HG02973 (cell line): Measurements from ENCODE around the gene KCTD15.

ENCODE experiments used
- ATAC-seq: cut with Tn5 transposase; IDR thresholded peaks from one replicate; pipeline ENCODE4 v1.9.1; 2021; ENCODE audit warnings: moderate library complexity; ENCODE audit not compliant: unreplicated experiment

KCTD15 gene

DNA sequence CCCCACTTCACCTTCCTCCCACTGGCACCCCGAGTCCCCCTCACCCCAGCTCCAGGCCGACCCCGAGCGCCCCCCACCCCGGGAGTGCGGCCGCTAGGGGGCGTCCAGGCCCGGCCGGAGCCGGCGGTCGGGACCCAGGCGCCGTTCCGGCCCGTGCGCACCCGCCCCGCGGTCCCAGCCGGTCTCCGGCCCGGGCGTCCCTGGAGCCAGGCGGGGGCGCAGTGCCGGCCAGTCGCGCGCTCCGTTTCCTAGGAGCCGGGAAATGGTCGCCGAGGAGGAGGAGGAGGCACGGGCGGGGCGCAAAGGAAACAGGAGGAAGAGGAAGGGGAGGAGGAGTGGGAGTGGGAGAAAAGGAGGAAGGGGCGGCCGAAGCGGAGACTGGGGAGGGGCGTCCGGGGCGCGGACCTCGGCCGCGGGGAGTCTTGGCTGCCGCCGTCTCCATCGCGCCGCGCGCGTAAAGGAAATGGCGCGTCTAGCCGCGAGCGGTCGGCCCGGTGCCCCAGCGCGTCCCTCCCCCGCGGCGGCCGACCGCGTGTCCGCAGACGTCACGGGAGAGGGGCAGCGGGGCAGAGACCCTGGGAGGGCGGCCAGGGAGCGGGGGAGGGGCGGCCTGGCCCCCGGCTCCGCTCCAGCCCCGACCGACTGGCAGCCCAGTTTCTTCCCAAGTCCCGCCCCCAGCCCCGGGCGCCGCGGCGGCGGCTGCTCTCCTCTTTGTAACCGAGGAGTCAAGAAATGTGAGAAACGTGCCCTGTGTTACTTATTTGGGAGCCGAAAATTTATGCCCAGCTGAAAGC, 1.1 kb upstream of the KCTD15 start:
- ATAC-seq: no peak

DNA sequence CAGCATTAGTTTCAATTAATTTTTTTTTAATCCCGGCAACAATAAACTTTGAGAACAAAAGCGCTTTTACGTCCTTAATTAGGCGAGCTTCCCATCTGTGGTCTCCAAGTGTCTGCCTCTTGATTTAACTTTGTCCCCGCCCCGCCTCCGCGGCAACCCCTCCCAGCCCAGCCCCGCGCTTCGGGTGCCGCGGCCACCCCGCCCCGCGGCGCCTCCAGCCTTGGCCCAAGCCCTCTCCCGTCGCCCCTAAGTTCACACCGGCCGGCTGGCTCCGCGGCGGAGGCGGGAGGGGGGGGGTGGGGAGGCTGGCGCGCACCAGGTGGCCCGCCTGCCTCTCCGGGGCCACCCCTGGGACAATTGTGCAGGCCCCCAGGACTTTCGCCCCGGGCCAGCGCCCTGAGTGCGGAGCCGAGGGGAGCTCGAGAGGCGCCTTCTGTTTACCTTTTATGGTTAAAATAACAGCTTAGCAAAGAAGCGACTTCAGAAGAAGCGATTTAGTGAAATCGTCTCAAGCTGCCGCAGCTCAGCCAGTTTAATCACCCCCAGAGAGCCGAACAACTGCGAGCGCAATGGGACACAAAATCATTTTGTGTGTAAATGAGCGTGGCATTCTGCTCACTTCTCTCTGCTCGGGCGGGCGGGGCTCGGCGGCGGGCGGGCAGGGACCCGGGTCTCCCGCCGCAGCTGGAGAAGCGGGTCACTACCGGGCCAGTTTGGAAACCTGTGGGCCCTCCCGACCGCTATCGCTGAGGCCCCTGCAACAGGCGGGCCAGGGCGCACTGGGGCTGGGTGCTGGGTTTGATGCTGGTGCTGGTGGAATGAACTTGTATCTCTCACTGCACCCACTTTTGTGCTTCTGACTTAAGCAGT, 1.4 kb downstream of the KCTD15 start:
- no peak for ATAC-seq

GRCh38 chr19:33798681-33799111, 2.0 kb downstream of the KCTD15 start:
- ATAC-seq: no peak

- ATAC-seq: no peak
Observed at GRCh38 chr19:33799476-33799875, 2.8 kb downstream of the KCTD15 start.

DNA sequence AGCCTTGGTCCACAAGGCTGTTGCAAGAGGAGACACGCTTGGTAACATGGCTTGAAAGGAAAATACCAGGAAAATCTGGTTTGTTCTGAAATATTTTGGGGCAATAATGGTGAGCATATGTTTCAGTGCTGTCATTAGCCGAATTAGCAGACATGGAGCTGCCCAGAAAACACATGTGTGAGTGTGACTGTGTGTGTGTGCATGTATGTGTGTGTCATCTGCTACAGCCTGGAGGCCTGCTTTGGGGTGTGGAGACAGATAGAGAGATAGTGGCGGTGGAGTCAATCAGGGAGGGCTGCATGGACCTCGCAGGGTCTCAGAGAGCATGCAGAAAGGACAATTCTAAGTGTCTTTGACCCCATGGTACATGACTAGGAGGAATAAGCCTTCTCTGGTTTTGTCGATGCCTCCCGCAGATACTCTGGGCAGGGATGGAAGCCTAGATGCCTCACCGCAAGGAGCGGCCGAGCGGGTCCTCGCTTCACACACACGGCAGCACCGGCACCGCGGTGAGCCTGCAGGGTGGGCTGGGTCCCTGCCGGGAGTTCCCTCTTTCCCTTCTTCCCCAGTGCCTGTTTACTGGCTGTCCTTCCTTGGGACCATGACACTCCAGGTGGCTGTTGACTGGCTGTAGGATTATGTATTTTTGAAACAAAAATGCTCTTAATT, 3.5 kb downstream of the KCTD15 start:
- no peak for ATAC-seq

DNA sequence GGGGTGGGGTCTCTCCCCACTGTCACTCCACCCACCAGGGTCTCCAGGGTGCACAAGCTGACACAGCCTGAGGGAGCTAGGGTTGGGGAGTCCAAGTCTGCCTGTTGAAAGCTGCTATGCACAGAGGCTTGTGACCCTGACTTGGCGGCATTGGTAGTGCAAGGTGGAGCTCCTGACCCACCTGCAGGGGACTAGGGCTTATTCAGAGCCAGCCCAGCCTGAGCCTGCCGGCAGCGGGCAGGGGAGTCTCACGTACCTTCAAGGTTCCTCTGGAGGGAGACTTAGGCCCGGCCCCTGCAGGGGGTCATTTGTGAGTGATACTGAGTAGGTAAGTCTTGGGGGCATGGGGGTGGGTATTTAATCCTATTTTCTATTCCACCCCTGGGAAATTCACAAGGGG, 4.7 kb downstream of the KCTD15 start:
- no peak for ATAC-seq

GRCh38 chr19:33802001-33802400, 5.3 kb downstream of the KCTD15 start:
- ATAC-seq: no peak

DNA sequence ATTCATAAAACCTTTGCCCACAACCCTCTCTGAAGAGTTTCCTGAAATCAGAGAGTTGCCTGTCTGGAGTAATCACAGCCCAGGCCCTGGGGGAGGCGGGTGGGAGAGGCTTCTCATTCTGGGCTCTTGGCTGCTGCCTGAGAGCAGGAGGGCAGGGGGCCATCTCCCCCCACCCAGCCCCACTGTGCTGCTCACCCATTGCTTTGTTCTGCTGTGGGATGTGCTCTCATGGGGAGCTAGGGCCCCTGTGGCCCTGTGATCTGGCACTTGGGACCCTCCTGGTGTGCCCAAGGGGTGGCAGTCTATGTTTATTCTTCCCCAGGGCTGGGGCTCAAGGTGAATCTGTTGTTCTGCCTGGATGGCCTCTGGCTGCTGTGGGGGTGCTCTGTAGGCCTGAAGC, 6.1 kb downstream of the KCTD15 start:
- no peak for ATAC-seq

- ATAC-seq: no peak
Observed at GRCh38 chr19:33803383-33803782, 6.7 kb downstream of the KCTD15 start.

DNA sequence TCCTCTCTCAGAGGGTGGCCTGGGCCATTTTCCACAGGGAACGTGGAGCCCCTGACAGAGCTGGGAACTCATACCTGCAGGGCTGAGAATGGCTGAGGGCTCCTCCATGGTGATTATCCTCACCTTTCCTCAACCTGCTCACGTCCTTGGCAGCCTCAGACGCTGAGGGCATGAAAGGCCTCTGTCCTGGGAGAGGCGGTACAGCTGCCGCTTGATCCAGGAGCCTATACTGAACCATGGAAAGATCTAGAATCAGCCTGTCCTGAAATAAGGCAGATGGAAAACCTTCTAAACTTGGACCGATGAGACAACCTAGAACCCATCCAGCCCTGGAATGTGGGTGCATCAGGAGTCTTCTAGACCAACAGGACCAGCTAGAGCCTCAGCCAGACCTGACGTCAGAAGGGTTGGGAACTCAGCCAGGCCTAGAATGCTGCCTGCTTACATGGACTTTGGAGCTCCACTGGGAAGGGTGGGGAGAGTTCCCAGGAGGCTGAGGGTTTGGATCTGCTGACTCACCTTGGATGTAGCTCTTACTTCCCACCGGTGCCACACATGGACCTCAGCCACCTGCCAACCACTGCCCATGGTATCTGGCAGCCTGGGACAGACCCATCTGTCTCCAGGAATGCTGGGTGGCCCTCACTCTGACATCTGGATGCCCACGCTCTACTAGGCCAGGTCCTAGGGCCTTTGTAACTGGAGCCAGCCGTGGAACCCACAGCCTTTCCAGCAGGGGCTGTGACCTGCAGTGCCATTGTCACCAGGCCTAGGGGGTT, 7.5 kb downstream of the KCTD15 start:
- ATAC-seq: no peak

GRCh38 chr19:33805313-33805712, 8.6 kb downstream of the KCTD15 start:
- no peak for ATAC-seq

DNA sequence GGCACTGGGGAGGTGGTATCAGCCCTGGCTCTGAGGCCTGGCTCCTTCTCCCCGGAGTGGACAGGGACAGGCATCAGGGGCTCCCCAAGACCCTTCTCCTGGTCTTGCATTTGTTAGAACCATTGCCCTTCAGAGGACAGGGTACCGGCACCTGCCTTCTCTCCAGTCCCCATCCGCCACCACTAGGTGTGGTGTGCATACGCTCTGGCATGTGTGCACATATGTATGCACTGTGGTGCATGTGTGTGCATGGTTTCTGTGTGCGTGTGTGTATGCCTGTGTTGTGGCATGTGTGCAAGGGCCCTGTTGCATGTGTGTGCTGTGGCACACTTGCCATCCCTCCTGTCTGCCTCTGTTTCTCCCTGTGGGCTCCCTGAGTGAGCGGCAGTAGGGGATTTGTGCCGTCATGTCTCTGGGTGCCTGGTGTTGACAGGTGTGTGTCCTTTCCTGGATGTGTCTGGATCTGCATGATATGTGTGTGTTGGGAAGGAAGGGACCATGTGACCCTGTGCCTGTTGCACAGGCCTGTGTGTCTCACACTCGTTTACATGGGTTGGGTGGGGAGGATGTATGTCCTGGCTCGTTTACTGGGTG, 9.3 kb downstream of the KCTD15 start:
- no peak for ATAC-seq

DNA sequence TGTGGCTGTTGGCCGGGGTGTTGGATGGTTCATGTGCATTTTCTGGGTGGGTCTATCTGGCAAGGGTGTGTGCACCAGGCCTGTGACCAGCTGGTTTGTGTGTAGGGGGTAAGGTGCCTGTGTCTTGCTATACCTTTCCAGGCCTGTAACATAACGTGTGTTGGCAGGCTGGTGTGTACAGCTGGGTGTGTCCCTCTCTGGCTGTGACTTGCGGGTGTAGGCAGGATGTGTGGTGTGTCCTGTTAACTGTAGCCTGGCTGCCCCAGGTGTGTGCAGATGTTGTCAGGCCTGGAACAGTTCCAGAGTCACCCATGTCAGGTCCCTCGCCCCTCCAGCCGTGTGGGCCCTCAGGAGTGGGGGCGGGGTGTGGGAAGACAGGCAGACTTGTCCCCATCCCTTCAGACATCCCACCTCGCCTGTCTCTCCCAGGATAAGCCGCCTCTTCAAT, 9.8 kb downstream of the KCTD15 start:
- no peak for ATAC-seq

GRCh38 chr19:33808399-33808798, 11.7 kb downstream of the KCTD15 start:
- ATAC-seq: no peak

DNA sequence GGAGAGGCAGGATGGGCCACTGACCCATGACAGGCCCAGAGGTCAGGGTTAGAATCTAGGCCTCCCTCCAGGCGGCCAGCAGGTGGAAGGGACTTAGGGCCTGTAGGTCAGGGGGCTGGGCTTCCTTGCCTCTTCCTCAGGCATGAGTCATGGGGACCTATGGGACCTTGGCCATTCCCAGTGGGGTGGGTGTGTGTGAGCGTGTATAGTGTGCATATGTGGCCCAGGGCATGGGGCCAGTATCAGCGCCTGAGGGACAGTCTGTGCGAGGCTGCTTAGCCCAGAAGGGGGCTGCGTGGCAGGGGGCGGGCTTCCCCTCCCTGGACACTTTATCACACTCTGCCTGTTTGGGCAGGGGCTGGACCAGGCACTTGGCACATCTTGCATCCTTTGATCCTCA, 13.3 kb downstream of the KCTD15 start:
- no peak for ATAC-seq

- ATAC-seq: no peak
Observed at GRCh38 chr19:33810821-33811220, 14.2 kb downstream of the KCTD15 start.

- no peak for ATAC-seq
Observed at GRCh38 chr19:33811246-33811645, 14.6 kb downstream of the KCTD15 start.

GRCh38 chr19:33811736-33812387, 15.2 kb downstream of the KCTD15 start:
- ATAC-seq: no peak

DNA sequence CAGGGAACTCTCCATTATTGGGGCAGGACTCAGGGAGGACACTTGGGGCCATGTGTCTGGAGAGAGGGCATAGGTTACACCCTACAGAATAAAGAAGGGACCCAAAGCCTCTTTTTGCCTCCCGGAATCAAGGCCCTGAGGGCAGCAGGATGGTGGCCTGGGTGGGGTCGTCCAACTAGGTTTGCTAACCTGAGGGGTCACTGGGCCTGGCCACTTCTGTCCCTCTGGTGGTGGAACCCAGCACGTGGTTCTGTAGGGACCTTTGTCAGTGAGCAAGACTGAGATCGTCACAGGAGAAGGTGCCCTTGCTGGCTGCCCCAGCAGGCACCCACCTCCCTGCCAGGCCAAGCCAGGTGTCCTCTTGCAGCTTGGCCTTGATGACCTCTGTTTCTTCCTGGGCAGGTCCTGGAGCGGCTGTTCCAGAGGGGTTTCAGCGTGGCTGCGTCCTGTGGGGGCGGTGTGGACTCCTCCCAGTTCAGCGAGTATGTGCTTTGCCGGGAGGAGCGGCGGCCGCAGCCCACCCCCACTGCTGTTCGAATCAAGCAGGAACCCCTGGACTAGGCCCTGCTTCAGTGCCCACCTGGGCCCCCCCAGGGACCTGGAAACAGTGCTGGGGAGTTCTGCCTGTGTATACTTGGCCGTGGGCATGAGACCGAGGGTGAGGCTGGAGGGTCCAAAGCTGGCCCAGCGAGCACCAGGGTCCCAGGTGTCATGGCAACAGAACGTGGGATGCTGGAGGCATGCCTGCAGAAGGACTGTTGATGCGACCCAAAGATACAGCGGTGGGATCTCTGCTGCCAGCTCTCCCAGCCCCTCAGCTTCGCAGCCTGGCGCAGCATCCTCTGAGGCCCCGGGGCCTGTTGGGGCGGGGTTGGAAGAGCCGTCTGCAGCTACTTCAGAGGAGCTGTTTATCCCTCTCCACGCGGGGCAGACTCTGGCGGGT, 16.0 kb downstream of the KCTD15 start:
- ATAC-seq: no peak
